Keratinocyte (primary cell): Measurements from ENCODE around the gene SNX20.

ENCODE experiments used
- EZH2 ChIP-seq: IDR thresholded peaks from one replicate; pipeline ENCODE4 v1.6.1; 2012; ENCODE audit warnings: inconsistent platforms, mild to moderate bottlenecking, low read length, moderate library complexity
- TF ChIP-seq, protein P1 (sequence below), 3 experiments: IDR thresholded peaks in 1 of 3; conservative IDR thresholded peaks in 1 of 3; optimal IDR thresholded peaks in 1 of 3; 2 replicates in 2 of 3; 3 replicates in 1 of 3; pipeline versions ENCODE3 to v1.5.1; 2011; ENCODE audit warnings: low read length in 3 of 3, mild to moderate bottlenecking in 3 of 3, moderate library complexity in 2 of 3, control low read depth in 1 of 3, inconsistent platforms in 1 of 3; ENCODE audit not compliant: insufficient read depth in 2 of 3; ENCODE audit errors: extremely low read depth in 1 of 3

DNA sequence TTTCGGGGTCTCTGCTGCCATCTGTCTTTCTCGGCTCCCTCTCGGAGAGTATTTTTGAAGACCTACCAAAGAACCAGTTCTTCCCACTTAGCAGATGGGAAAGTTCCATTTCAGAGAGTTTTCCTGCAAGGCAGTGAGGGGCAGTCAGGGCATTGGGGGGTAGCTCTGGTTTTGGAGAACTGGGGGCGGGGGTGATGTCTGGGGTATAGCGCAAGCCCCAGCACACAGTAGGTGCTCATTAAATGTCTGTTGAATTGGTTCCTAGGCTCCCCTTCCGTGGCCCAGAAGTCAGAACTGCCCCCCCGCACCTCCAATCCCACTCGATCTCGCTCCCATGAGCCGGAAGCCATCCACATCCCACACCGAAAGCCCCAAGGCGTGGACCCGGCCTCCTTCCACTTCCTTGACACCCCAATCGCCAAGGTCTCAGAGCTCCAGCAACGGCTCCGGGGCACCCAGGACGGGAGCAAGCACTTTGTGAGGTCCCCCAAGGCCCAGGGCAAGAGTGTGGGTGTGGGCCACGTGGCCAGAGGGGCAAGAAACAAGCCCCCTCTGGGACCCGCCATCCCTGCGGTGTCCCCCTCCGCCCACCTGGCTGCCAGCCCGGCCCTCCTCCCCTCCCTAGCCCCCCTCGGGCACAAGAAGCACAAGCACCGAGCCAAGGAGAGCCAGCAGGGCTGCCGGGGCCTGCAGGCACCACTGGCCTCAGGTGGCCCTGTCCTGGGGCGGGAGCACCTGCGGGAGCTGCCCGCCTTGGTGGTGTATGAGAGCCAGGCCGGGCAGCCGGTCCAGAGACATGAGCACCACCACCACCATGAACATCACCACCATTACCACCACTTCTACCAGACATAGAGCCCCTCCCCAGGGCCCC, 47.9 kb downstream of the SNX20 start:
- TF ChIP-seq, protein P1, sequence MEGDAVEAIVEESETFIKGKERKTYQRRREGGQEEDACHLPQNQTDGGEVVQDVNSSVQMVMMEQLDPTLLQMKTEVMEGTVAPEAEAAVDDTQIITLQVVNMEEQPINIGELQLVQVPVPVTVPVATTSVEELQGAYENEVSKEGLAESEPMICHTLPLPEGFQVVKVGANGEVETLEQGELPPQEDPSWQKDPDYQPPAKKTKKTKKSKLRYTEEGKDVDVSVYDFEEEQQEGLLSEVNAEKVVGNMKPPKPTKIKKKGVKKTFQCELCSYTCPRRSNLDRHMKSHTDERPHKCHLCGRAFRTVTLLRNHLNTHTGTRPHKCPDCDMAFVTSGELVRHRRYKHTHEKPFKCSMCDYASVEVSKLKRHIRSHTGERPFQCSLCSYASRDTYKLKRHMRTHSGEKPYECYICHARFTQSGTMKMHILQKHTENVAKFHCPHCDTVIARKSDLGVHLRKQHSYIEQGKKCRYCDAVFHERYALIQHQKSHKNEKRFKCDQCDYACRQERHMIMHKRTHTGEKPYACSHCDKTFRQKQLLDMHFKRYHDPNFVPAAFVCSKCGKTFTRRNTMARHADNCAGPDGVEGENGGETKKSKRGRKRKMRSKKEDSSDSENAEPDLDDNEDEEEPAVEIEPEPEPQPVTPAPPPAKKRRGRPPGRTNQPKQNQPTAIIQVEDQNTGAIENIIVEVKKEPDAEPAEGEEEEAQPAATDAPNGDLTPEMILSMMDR (optimal IDR thresholded peaks at IDR 0.05 in 1 of 3, IDR thresholded peaks at IDR 0.05 in 1 of 3, conservative IDR thresholded peaks at IDR 0.05 in 1 of 3; ENCODE audit: extremely low read depth in 1 of 3, insufficient read depth in 2 of 3, low read length in 3 of 3): no peak
- no peak for TF ChIP-seq EZH2
